Esophagus squamous epithelium (tissue), 5 donors: ENCODE measurements around the gene ARAF. TPM values are rescaled to one million over a fixed set of nuclear protein-coding genes. Genes with fewer than 3 reads are reported as not detected.

Experiments
- DNase-seq: peaks from one replicate; lab custom pipeline; 2025; lab: John Stamatoyannopoulos, UW
- H3K27ac ChIP-seq, 4 donors: fragments of 200-600 bp; sonication (generic); one replicate each; pipeline ENCODE4 v1.5.1; 2016 to 2019; ENCODE audit warnings: mild to moderate bottlenecking in 1 of 4
- H3K27me3 ChIP-seq, 4 donors: fragments of 200-600 bp; sonication (generic); 1 replicate in 3 of 4; 2 replicates in 1 of 4; pipeline versions ENCODE4 v1.5.1 to v1.6.0; 2017 to 2021; ENCODE audit warnings: antibody characterized with exemption in 1 of 4
- H3K36me3 ChIP-seq, 3 donors: fragments of 200-600 bp; sonication (generic); one replicate each; pipeline ENCODE4 v1.5.1; 2016 to 2019
- H3K4me1 ChIP-seq, 3 donors: fragments of 200-600 bp; sonication (generic); one replicate each; pipeline ENCODE4 v1.5.1; 2017 to 2019
- H3K4me3 ChIP-seq, 4 donors: fragments of 200-600 bp; sonication (generic); 1 replicate in 3 of 4; 2 replicates in 1 of 4; pipeline ENCODE4 v1.5.1; 2016 to 2019; ENCODE audit warnings: mild to moderate bottlenecking in 2 of 4, moderate library complexity in 1 of 4
- H3K9me3 ChIP-seq, 3 donors: fragments of 200-600 bp; sonication (generic); one replicate each; pipeline ENCODE4 v1.5.1; 2016 to 2019
- POLR2A ChIP-seq, 4 donors: fragments of 450-650 bp; IDR thresholded peaks; one replicate each; pipeline ENCODE4 v1.6.1; 2017; ENCODE audit warnings: antibody characterized with exemption in 4 of 4, mild to moderate bottlenecking in 4 of 4, moderate library complexity in 3 of 4
- WGBS, 2 donors: methylation state at CpG; one replicate each; pipeline ENCODE4 v1.1.5; 2018; 5-methylcytosine and 5-hydroxymethylcytosine counted together
- intact Hi-C: fragments of 100-400 bp; cut with DNase I; formaldehyde crosslinking; loops from one replicate; pipeline ENCODE4 v1.15.0; 2022
- total RNA-seq, 4 donors: library from RNA; depleted of rRNA; stranded (reverse); fragments of >200 nt; gene quantifications; one replicate each; pipeline ENCODE4 v1.1.0, GENCODE V29; 2016
- TF ChIP-seq, protein P1 (sequence below), 6 experiments: fragments of 450-650 bp in 4 of 6; fragments of 200-600 bp in 2 of 6; sonication (generic) in 2 of 6; IDR thresholded peaks; one replicate each; pipeline ENCODE4 v1.5.1; 2016 to 2019; ENCODE audit warnings: antibody characterized with exemption in 6 of 6, mild to moderate bottlenecking in 4 of 6, moderate library complexity in 4 of 6
- donor health status: DM: yes; HTN: yes; CAD: no.

ARAF gene
- total RNA-seq, 4 donors from 2014 or later, result 19.8 to 37.4 (median 24.0) TPM

DNA sequence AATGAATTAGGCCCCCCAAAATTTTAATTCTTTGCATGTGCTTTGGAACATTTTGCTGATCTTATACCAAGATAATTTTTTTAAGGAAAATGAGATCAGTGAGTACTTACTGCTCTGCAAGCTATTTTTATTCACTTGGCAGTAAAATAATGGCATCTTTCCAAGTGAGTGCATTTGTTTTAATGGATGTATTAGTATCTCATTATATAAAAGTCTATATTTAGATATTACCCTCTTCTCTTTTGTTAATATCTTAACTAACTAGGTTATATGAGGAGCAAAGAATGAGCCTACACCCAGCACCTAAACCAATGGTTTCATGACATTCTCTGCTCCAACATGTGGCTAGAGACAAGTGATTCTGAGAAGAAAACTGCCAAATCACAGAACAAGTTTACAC, 21.1 kb upstream of the ARAF start:
- peak overlapping the region in 2 of 4 donors; percentile 69 to 76 for H3K27ac ChIP-seq
- intact Hi-C loops, result no loop called here

DNA sequence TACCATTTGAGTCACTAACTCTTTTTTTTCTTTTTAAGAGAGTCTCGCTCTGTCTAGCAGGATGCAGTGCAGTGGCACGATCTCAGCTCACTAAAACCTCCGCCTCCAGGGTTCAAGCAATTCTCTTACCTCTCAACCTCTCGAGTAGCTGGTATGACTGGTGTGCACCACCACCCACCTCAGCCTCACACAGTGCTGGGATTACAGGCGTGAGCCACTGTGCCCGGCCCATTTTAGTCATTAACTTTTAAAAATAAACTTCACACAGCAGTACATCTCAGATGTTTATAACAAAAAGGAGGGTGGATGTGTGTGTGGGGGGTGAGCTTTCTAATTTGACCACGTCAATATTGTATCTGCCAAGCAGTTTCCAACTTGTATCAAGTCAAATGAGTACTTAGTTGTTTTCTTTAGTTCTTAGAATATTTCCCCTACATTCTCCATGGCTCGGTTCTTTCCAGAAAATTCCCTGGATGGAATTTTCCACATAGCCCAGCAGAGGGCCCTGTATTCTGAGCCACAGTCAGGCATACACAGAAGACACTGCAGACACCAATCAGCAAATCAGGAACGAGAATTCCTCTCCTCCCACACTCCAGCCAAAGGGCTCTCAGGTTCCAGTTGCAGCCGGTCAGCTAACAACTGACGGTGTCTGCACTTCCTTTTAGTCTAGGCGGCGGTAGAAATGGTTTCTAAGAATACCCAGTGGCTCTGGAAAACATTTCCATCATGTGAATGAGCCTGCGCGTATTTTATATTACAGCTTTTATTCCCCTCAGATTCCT, 20.1 kb upstream of the ARAF start:
- no peak overlapping the region for H3K4me3 ChIP-seq
- intact Hi-C loops, result no loop called here
- H3K36me3 ChIP-seq, result no peaks in the 10 kb centered on the region
- no peak for DNase-seq
- peak overlapping the region in 3 of 4 donors; percentile 69 to 76 (median 74) for H3K27ac ChIP-seq
- peaks cover 0 to 3% (median 0%) of the 10 kb centered on the region in 3 donors for H3K9me3 ChIP-seq
- whole genome bisulfite sequencing, 2 donors, result 25 to 37% methylated on average over 13 to 15 of the region's 15 CpGs
- no peaks in the 10 kb centered on the region for H3K27me3 ChIP-seq
- TF ChIP-seq, protein P1, sequence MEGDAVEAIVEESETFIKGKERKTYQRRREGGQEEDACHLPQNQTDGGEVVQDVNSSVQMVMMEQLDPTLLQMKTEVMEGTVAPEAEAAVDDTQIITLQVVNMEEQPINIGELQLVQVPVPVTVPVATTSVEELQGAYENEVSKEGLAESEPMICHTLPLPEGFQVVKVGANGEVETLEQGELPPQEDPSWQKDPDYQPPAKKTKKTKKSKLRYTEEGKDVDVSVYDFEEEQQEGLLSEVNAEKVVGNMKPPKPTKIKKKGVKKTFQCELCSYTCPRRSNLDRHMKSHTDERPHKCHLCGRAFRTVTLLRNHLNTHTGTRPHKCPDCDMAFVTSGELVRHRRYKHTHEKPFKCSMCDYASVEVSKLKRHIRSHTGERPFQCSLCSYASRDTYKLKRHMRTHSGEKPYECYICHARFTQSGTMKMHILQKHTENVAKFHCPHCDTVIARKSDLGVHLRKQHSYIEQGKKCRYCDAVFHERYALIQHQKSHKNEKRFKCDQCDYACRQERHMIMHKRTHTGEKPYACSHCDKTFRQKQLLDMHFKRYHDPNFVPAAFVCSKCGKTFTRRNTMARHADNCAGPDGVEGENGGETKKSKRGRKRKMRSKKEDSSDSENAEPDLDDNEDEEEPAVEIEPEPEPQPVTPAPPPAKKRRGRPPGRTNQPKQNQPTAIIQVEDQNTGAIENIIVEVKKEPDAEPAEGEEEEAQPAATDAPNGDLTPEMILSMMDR (IDR thresholded peaks at IDR 0.05), result peak in 5 of 6 experiments; percentile 47 to 64 (median 60)
- TF ChIP-seq POLR2A (IDR thresholded peaks at IDR 0.05), result no peak
- H3K4me1 ChIP-seq, result peaks cover 0 to 4% (median 0%) of the 10 kb centered on the region in 3 donors

More for the DNA sequence above, 21.1 kb upstream of the ARAF start:
- no peak for TF ChIP-seq POLR2A (IDR thresholded peaks at IDR 0.05)
- TF ChIP-seq, protein P1 (IDR thresholded peaks at IDR 0.05), result no peak
- Histone ChIP-seq H3K4me3 (no peak overlapping the region), H3K4me1 (peaks cover 0 to 4% (median 0%) of the 10 kb centered on the region in 3 donors), H3K9me3 (peaks cover 0 to 3% (median 0%) of the 10 kb centered on the region in 3 donors), H3K36me3 (no peaks in the 10 kb centered on the region), H3K27me3 (no peaks in the 10 kb centered on the region)
- DNase-seq, result no peak

DNA sequence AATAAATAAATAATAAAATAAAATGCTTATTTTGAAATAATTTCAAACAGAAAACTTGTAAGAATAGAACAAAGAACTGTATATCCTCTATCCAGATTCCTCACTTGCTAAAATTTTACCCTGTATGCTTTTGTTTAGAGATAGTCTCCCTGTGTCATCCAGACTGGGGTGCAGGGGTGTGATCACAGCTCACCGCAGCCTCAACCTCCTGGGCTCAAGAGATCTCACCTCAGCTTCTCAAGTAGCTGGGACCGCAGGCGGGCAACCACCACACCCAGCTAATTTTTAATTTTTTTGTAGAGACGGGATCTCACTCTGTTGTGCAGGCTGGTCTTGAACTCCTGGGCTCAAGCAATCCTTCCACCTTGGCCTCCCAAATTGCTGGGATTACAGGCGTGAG, 17.5 kb upstream of the ARAF start:
- intact Hi-C loops, result no loop called here
- WGBS, 2 donors, result 93 to 97% methylated on average over 5 of the region's 5 CpGs

DNA sequence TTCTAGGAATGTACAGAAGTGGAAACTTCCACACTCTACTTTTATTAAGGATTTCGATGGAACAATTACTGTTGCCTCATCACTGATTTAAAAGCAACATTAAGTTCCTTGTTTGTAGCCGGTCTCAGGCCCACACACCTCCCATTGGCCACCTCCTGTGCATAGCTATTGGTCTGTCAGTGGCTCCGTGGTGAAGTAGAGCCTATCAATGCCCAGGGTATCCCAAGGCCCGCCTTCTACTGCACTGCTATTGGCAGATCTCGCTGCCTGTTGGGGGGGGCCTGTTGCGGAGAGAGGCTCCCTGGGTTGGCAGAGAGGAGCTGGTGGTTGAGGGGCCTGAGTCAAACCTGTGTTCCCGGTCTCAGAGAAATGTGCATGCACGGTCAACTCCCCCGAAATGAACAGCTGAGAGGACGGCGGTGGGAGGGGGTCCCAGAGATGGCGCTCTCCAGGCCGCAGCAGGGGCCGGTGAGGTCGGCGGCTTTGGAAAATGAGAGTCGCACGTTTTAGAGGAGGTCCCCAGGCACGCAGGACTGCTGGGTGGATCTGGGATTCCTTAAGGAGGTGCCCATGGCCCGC, 4.9 kb upstream of the ARAF start:
- DNase-seq, result peak; percentile 61
- Histone ChIP-seq H3K4me1 (peaks cover 0 to 24% (median 0%) of the 10 kb centered on the region in 3 donors), H3K4me3 (peak overlapping the region; percentile 36 to 68 (median 49)), H3K9me3 (no peaks in the 10 kb centered on the region), H3K27me3 (no peaks in the 10 kb centered on the region), H3K36me3 (no peaks in the 10 kb centered on the region), H3K27ac (peak overlapping the region; percentile 77 to 91 (median 86))
- WGBS, 2 donors, result 0 to 41% methylated on average over 2 to 5 of the region's 20 CpGs
- intact Hi-C loops, result no loop called here
- TF ChIP-seq, protein P1 (IDR thresholded peaks at IDR 0.05), result no peak
- TF ChIP-seq POLR2A (IDR thresholded peaks at IDR 0.05), result peak in 3 of 4 donors; percentile 24 to 75 (median 41)

More for the DNA sequence above, 17.5 kb upstream of the ARAF start:
- no peak overlapping the region for H3K27ac ChIP-seq
- DNase-seq, result no peak
- H3K36me3 ChIP-seq, result no peaks in the 10 kb centered on the region
- no peak overlapping the region for H3K4me3 ChIP-seq
- H3K9me3 ChIP-seq, result no peaks in the 10 kb centered on the region
- peaks cover 0 to 4% (median 0%) of the 10 kb centered on the region in 3 donors for H3K4me1 ChIP-seq
- no peaks in the 10 kb centered on the region for H3K27me3 ChIP-seq
- TF ChIP-seq, protein P1 (IDR thresholded peaks at IDR 0.05), result no peak
- no peak for TF ChIP-seq POLR2A (IDR thresholded peaks at IDR 0.05)

DNA sequence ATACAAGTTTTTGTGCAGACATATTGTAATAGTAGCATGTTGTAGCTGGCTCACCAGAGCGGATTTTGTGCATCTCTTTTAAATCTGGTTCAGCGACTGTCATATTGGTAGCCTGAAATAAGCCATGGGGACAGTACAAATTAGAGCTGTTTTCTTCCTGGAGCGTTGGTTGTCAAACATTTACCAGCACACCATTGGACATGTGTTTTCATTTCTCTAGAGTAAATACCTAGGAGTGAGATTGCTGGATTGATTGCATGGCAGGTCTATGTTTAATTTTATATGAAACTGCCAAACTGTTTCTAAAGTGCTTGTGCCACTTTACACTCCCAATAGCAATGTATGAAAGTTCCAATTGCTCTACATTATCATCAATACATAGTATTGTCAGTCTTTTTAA, 2.6 kb upstream of the ARAF start:
- 86 to 89% methylated on average over 2 to 3 of the region's 3 CpGs for WGBS, 2 donors
- Histone ChIP-seq H3K27ac (no peak overlapping the region), H3K27me3 (no peaks in the 10 kb centered on the region), H3K4me1 (peaks cover 0 to 42% (median 3%) of the 10 kb centered on the region in 3 donors), H3K9me3 (no peaks in the 10 kb centered on the region), H3K36me3 (peaks cover 0 to 10% (median 0%) of the 10 kb centered on the region in 3 donors), H3K4me3 (no peak overlapping the region)
- TF ChIP-seq, protein P1 (IDR thresholded peaks at IDR 0.05), result no peak
- no peak for TF ChIP-seq POLR2A (IDR thresholded peaks at IDR 0.05)
- intact Hi-C loops, result no loop called here
- no peak for DNase-seq
